ENCODE data around the gene ANKRD39. TPM values are rescaled to one million over a fixed set of nuclear protein-coding genes. Genes with fewer than 3 reads are reported as not detected.
A peak's percentile ranks its signal among the peaks of the same experiment; 100 is the strongest.

ANKRD39 gene
- total RNA-seq, 1 experiment from 2014 or later: 24.4 TPM

GRCh38 chr2:96869281-96869821, 11.5 kb upstream of the ANKRD39 start:
- DNase-seq (ENCODE audit: low read depth, low spot score) (no peak), ATAC-seq (peak; percentile 49)
- intact Hi-C loops (cut with micrococcal nuclease; ENCODE audit: unreplicated experiment): no loop called here
- BruUV-seq (replicated peaks): no TSS peak
- no peak for TF ChIP-seq POLR2AphosphoS5 (IDR thresholded peaks at IDR 0.05; ENCODE audit: low read depth, low read length)
- peak overlapping the region; percentile 66 to 70 for H3K4me3 ChIP-seq (ENCODE audit: low read depth in 2 of 2, low read length in 2 of 2)
- peak overlapping the region; percentile 92; the same call in 1 of the 2 replicates for H3K27ac ChIP-seq (ENCODE audit: low read length)
- POLR2A ChIA-PET: interaction anchor here (0.6 to 0.7 kb wide), 2 partner anchors 10 to 84 kb away, joined by 3 to 4 read pairs; no protein-coding TSS in a partner anchor
- no peaks in the 10 kb centered on the region for H3K27me3 ChIP-seq (ENCODE audit: control insufficient read depth, insufficient read depth, low read length)
- peaks cover 6% of the 10 kb centered on the region; the same call in 1 of the 2 replicates for H3K36me3 ChIP-seq (ENCODE audit: control insufficient read depth, insufficient read depth, low read length)
- peaks cover 22% of the 10 kb centered on the region for H3K4me1 ChIP-seq (ENCODE audit: control insufficient read depth, insufficient read depth, low read length)
- H3K9me3 ChIP-seq (ENCODE audit: control insufficient read depth, insufficient read depth, low read depth, low read length): no peaks in the 10 kb centered on the region
- in situ Hi-C loops (cut with HindIII; ENCODE audit: low pct_unique_long_range_greater_than_20kb, low sequenced_read_pairs): no loop called here
- CTCF ChIA-PET: interaction anchor here (0.6 to 1.0 kb wide), 4 partner anchors 8 to 358 kb away, joined by 3 to 9 read pairs (median 7); no protein-coding TSS in a partner anchor

GRCh38 chr2:96868555-96869280, 10.9 kb upstream of the ANKRD39 start:
- in situ Hi-C loops (cut with HindIII; ENCODE audit: low pct_unique_long_range_greater_than_20kb, low sequenced_read_pairs) (no loop called here), intact Hi-C loops (cut with micrococcal nuclease; ENCODE audit: unreplicated experiment) (no loop called here)
- ChIA-PET CTCF (interaction anchor here (0.6 to 1.0 kb wide), 6 partner anchors 9 to 1225 kb away, joined by 3 to 9 read pairs (median 4); no protein-coding TSS in a partner anchor), POLR2A (interaction anchor here (0.6 to 0.7 kb wide), 3 partner anchors 10 to 533 kb away, joined by 3 to 7 read pairs (median 4); partner anchors contain the start of gene NCAPH)
- DNase-seq (ENCODE audit: low read depth, low spot score) (no peak), ATAC-seq (peak; percentile 75)
- Histone ChIP-seq H3K4me3 (ENCODE audit: low read depth in 2 of 2, low read length in 2 of 2) (peak overlapping the region; percentile 66 to 70), H3K27me3 (ENCODE audit: control insufficient read depth, insufficient read depth, low read length) (no peaks in the 10 kb centered on the region), H3K36me3 (ENCODE audit: control insufficient read depth, insufficient read depth, low read length) (peaks cover 6% of the 10 kb centered on the region; the same call in 1 of the 2 replicates), H3K27ac (ENCODE audit: low read length) (peak overlapping the region; percentile 92), H3K9me3 (ENCODE audit: control insufficient read depth, insufficient read depth, low read depth, low read length) (no peaks in the 10 kb centered on the region), H3K4me1 (ENCODE audit: control insufficient read depth, insufficient read depth, low read length) (peaks cover 18% of the 10 kb centered on the region)
- peak; percentile 58 for TF ChIP-seq POLR2AphosphoS5 (IDR thresholded peaks at IDR 0.05; ENCODE audit: low read depth, low read length)
- no peak for TF ChIP-seq REST (IDR thresholded peaks at IDR 0.05; ENCODE audit: insufficient read depth in 1 of 2, low read depth in 2 of 2, low read length in 1 of 2)
- no peak for TF ChIP-seq TCF7L2 (IDR thresholded peaks at IDR 0.05; ENCODE audit: low read depth, low read length)
- TF ChIP-seq SIN3A (IDR thresholded peaks at IDR 0.05; ENCODE audit: borderline replicate concordance, insufficient read depth, low read depth, low read length): peak; percentile 28; the same call in 1 of the 2 replicates
- peak; percentile 95 for TF ChIP-seq CTCF (IDR thresholded peaks at IDR 0.05)
- no TSS peak for BruUV-seq (replicated peaks)
